Panc1 (cell line): ENCODE data around the gene NCOR2. TPM values are rescaled to one million over a fixed set of nuclear protein-coding genes. Genes with fewer than 3 reads are reported as not detected.
A peak's percentile ranks its signal among the peaks of the same experiment; 100 is the strongest.

Source experiments
- ATAC-seq: fragments of 200-7000 bp; cut with Tn5 transposase; 2 replicates; pipeline ENCODE4 v1.9.1; 2020; ENCODE audit warnings: mild to moderate bottlenecking, moderate library complexity
- BruUV-seq: library from RNA; stranded (reverse); fragments of 400-500 nt; replicated peaks from 2 replicates; lab custom pipeline; 2021; lab: Mats Ljungman, UMichigan
- CTCF ChIA-PET: fragments of 300-600 bp; sonication (Branson Sonifier 250); formaldehyde crosslinking; loops from one replicate; lab custom pipeline; 2022; ENCODE audit warnings: antibody characterized with exemption; lab: Charles Lee
- POLR2A ChIA-PET: fragments of 300-600 bp; sonication (Branson Sonifier 250); formaldehyde crosslinking; loops from one replicate; lab custom pipeline; 2022; ENCODE audit warnings: antibody characterized with exemption; lab: Charles Lee
- DNase-seq: peaks from one replicate; pipeline ENCODE4 v3.0.0-alpha.2; 2010; ENCODE audit warnings: low read depth, low spot score
- H3K27ac ChIP-seq: 2 replicates; pipeline ENCODE4 v1.5.1; 2011; ENCODE audit warnings: mild to moderate bottlenecking, low read length, inconsistent platforms
- H3K27me3 ChIP-seq: fragments of 200-500 bp; sonication (Bioruptor generic); 2 replicates; pipeline ENCODE4 v1.6.0; 2014; ENCODE audit warnings: low read length, inconsistent platforms; ENCODE audit not compliant: control insufficient read depth, insufficient read depth
- H3K36me3 ChIP-seq: fragments of 200-500 bp; sonication (Bioruptor generic); 2 replicates; pipeline ENCODE4 v1.5.1; 2014; ENCODE audit warnings: inconsistent platforms, mild to moderate bottlenecking, low read length, moderate library complexity; ENCODE audit not compliant: control insufficient read depth, insufficient read depth
- H3K4me1 ChIP-seq: 2 replicates; pipeline ENCODE4 v1.5.1; 2011; ENCODE audit warnings: inconsistent platforms, mild to moderate bottlenecking, low read length, moderate library complexity; ENCODE audit not compliant: control insufficient read depth, insufficient read depth
- H3K4me3 ChIP-seq, 2 experiments: 2 replicates each; pipeline ENCODE4 v1.5.1; 2011 to 2012; ENCODE audit warnings: low read depth in 2 of 2, low read length in 2 of 2, mild to moderate bottlenecking in 2 of 2, inconsistent platforms in 1 of 2, moderate library complexity in 1 of 2
- H3K9me3 ChIP-seq: fragments of 200-500 bp; sonication (Bioruptor generic); 2 replicates; pipeline ENCODE4 v1.5.1; 2014; ENCODE audit warnings: low read depth, mild to moderate bottlenecking, inconsistent platforms, low read length, moderate library complexity; ENCODE audit not compliant: control insufficient read depth, insufficient read depth
- POLR2AphosphoS5 ChIP-seq: IDR thresholded peaks from 2 replicates; pipeline ENCODE4 v1.6.1; 2012; ENCODE audit warnings: mild to moderate bottlenecking, low read depth, low read length, moderate library complexity
- SIN3A ChIP-seq: IDR thresholded peaks from 2 replicates; pipeline ENCODE4 v1.6.1; 2012; ENCODE audit warnings: low read depth, mild to moderate bottlenecking, low read length, moderate library complexity, borderline replicate concordance; ENCODE audit not compliant: insufficient read depth
- TCF7L2 ChIP-seq: IDR thresholded peaks from 2 replicates; pipeline ENCODE4 v1.6.1; 2011; ENCODE audit warnings: mild to moderate bottlenecking, low read depth, low read length, inconsistent platforms
- in situ Hi-C: cut with HindIII; loops from 2 replicates; pipeline ENCODE4 v1.10.0; 2016; ENCODE audit warnings: low sequenced_read_pairs, low pct_unique_long_range_greater_than_20kb
- intact Hi-C: fragments of 100-400 bp; cut with micrococcal nuclease; formaldehyde crosslinking; loops from one replicate; pipeline ENCODE4 v1.10.0; 2022; ENCODE audit not compliant: unreplicated experiment
- total RNA-seq: library from RNA; stranded (reverse); gene quantifications from one replicate; pipeline ENCODE4 v1.2.1, GENCODE V29; 2021; ENCODE audit not compliant: unreplicated experiment
- TF ChIP-seq, protein P1 (sequence below): fragments of 450-650 bp; IDR thresholded peaks from 2 replicates; pipeline ENCODE4 v1.5.1; 2017; ENCODE audit warnings: mild to moderate bottlenecking
- TF ChIP-seq, protein P2 (sequence below), 2 experiments: IDR thresholded peaks; 2 replicates each; pipeline ENCODE4 v1.6.1; 2011 to 2012; ENCODE audit warnings: low read depth in 2 of 2, control low read depth in 1 of 2, low read length in 1 of 2, mild to moderate bottlenecking in 1 of 2, moderate library complexity in 1 of 2; ENCODE audit not compliant: insufficient read depth in 1 of 2

The NCOR2 gene
- total RNA-seq, 1 experiment from 2014 or later = 461 TPM

DNA sequence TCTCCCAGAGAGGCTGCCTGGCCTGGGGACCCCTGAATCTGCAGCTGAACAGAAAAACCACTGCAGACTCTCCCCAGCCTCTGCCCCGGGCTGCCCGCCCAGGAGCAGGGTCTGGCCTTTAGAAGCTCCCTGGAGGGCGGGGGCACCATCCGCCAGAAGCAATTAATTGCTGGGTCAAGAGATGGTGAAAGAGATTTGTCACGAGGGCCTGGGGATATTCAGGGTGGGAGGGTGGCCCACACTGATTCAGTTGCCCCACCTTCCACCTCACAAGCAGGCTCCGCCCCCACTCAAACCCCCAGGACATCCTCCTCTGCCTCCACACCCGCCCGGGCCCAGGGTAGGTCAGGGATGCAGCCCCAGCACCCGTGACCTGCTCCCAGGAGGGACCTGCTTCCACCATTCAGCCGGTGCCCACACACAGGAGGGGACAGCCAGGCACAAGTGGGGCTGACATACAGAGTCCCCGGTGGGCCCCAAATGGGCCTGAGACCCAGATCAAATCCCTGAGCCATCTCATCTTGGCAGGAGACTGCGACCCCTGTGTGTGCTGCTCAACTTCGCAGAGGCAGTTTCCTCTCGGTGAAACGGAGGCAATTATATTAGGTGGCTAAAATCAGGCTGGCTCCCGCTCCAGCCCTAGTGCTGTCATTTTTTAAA lies 23.0 kb downstream of the NCOR2 start:
- CTCF ChIA-PET = no interaction called here

DNA sequence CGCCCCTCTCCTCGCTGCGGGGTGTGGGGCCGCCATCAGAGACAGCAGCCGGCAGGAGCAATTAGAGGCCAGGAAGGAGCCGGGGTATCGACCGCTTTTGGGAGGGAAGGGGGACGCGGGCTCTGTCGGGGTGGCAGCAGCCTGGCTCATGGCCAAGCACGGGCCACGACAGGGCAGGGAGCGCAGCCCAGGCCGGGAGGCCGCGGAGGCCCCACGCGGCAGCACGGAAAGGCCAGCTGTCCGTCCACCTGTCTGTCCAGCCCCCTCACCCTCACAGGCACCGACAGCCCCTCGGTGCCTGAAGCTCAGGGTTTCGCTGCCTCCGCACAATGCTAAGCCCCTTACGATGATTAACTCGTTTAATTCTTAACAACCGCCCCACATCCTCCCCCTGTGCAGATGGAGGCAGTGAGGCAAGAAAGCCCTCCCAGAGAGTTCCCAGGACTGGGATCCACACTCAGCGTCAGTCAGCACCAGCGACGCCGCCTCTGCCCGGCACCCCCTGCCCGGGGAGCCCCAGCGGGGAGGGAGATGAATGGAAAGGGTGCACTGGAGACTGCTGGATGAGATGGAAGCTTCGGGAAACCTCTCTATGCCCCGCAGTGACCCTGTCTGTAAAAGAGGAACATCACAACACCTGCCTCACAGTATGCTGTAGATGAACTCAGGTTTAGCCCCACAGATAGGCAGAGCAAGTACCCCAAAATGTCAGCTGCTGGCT lies 23.7 kb downstream of the NCOR2 start:
- Histone ChIP-seq H3K9me3 (no peaks in the 10 kb centered on the region), H3K4me3 (peak overlapping the region in 1 of 2 experiments; percentile 14; a peak in 2 of 4 replicates), H3K27me3 (no peaks in the 10 kb centered on the region), H3K27ac (peak overlapping the region; percentile 98), H3K36me3 (no peaks in the 10 kb centered on the region), H3K4me1 (peaks cover 81% of the 10 kb centered on the region)
- no TSS peak for BruUV-seq
- ATAC-seq (peak; percentile 15), DNase-seq (no peak)
- intact Hi-C loops (no loop called here), in situ Hi-C loops (no loop called here)
- TF ChIP-seq POLR2AphosphoS5 (no peak), TCF7L2 (peak; percentile 22; the same call in 1 of the 2 replicates), SIN3A (no peak)
- TF ChIP-seq, protein P1, sequence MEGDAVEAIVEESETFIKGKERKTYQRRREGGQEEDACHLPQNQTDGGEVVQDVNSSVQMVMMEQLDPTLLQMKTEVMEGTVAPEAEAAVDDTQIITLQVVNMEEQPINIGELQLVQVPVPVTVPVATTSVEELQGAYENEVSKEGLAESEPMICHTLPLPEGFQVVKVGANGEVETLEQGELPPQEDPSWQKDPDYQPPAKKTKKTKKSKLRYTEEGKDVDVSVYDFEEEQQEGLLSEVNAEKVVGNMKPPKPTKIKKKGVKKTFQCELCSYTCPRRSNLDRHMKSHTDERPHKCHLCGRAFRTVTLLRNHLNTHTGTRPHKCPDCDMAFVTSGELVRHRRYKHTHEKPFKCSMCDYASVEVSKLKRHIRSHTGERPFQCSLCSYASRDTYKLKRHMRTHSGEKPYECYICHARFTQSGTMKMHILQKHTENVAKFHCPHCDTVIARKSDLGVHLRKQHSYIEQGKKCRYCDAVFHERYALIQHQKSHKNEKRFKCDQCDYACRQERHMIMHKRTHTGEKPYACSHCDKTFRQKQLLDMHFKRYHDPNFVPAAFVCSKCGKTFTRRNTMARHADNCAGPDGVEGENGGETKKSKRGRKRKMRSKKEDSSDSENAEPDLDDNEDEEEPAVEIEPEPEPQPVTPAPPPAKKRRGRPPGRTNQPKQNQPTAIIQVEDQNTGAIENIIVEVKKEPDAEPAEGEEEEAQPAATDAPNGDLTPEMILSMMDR = no peak
- TF ChIP-seq, protein P2, sequence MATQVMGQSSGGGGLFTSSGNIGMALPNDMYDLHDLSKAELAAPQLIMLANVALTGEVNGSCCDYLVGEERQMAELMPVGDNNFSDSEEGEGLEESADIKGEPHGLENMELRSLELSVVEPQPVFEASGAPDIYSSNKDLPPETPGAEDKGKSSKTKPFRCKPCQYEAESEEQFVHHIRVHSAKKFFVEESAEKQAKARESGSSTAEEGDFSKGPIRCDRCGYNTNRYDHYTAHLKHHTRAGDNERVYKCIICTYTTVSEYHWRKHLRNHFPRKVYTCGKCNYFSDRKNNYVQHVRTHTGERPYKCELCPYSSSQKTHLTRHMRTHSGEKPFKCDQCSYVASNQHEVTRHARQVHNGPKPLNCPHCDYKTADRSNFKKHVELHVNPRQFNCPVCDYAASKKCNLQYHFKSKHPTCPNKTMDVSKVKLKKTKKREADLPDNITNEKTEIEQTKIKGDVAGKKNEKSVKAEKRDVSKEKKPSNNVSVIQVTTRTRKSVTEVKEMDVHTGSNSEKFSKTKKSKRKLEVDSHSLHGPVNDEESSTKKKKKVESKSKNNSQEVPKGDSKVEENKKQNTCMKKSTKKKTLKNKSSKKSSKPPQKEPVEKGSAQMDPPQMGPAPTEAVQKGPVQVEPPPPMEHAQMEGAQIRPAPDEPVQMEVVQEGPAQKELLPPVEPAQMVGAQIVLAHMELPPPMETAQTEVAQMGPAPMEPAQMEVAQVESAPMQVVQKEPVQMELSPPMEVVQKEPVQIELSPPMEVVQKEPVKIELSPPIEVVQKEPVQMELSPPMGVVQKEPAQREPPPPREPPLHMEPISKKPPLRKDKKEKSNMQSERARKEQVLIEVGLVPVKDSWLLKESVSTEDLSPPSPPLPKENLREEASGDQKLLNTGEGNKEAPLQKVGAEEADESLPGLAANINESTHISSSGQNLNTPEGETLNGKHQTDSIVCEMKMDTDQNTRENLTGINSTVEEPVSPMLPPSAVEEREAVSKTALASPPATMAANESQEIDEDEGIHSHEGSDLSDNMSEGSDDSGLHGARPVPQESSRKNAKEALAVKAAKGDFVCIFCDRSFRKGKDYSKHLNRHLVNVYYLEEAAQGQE (IDR thresholded peaks at IDR 0.05; ENCODE audit: insufficient read depth in 1 of 2, low read depth in 2 of 2, low read length in 1 of 2) = no peak
- CTCF ChIA-PET = no interaction called here
- POLR2A ChIA-PET = no interaction called here

More for the DNA sequence above, 23.0 kb downstream of the NCOR2 start:
- BruUV-seq = no TSS peak
- H3K27ac ChIP-seq = peak overlapping the region; percentile 98
- ATAC-seq (peak; percentile 39), DNase-seq (no peak)
- peak overlapping the region in 1 of 2 experiments; percentile 14; a peak in 2 of 4 replicates for H3K4me3 ChIP-seq
- no peaks in the 10 kb centered on the region for H3K27me3 ChIP-seq
- H3K9me3 ChIP-seq = no peaks in the 10 kb centered on the region
- intact Hi-C loops = no loop called here
- TF ChIP-seq SIN3A = no peak
- TF ChIP-seq TCF7L2 = peak; percentile 37; the same call in 1 of the 2 replicates
- peak; percentile 71 for TF ChIP-seq POLR2AphosphoS5
- POLR2A ChIA-PET = interaction anchor here (0.7 kb wide), 1 partner anchor 25 kb away, joined by 8 read pairs; no protein-coding TSS in a partner anchor
- in situ Hi-C loops = no loop called here
- H3K36me3 ChIP-seq = no peaks in the 10 kb centered on the region
- peaks cover 81% of the 10 kb centered on the region for H3K4me1 ChIP-seq
